GM18498 (cell line): ENCODE measurements around the gene RPS4Y2.

ENCODE experiments used
- ATAC-seq: cut with Tn5 transposase; IDR thresholded peaks from one replicate; pipeline ENCODE4 v1.9.1; 2021; ENCODE audit warnings: mild to moderate bottlenecking, moderate library complexity; ENCODE audit not compliant: unreplicated experiment

Gene RPS4Y2

GRCh38 chrY:20817067-20817466 is 61.2 kb downstream of the RPS4Y2 start:
- ATAC-seq: no peak
